BJ (cell line): Measurements from ENCODE around the gene EFCAB12. TPM values are rescaled to one million over a fixed set of nuclear protein-coding genes. Genes with fewer than 3 reads are reported as not detected.

Experiments
- CTCF ChIA-PET: fragments of 350-600 bp; formaldehyde crosslinking; extraction: SDS; loops from one replicate; lab custom pipeline; 2021; ENCODE audit warnings: antibody characterized with exemption, inconsistent platforms; lab: Yijun Ruan, JAX
- POLR2A ChIA-PET: fragments of 300-600 bp; sonication (Branson Sonifier 250); formaldehyde crosslinking; extraction: SDS; loops from one replicate; lab custom pipeline; 2021; ENCODE audit warnings: antibody characterized with exemption; lab: Charles Lee
- DNase-seq: peaks from one replicate; pipeline ENCODE4 v3.0.0-alpha.2; 2011; ENCODE audit warnings: low read depth
- H3K27me3 ChIP-seq: 2 replicates; pipeline ENCODE4 v1.6.0; 2011; ENCODE audit warnings: low read length; ENCODE audit not compliant: control insufficient read depth, insufficient read depth
- H3K36me3 ChIP-seq: 2 replicates; pipeline ENCODE4 v1.5.1; 2011; ENCODE audit warnings: low read length; ENCODE audit not compliant: control insufficient read depth, insufficient read depth
- H3K4me3 ChIP-seq: 2 replicates; pipeline ENCODE4 v1.5.1; 2011; ENCODE audit warnings: low read depth, mild to moderate bottlenecking, control low read depth, low read length
- CTCF ChIP-seq: IDR thresholded peaks from 2 replicates; pipeline ENCODE4 v1.5.1; 2011; ENCODE audit warnings: low read depth, mild to moderate bottlenecking, control low read depth, inconsistent platforms, low read length, moderate library complexity; ENCODE audit not compliant: insufficient read depth
- polyA plus RNA-seq: library from polyadenylated mRNA; depleted of rRNA; stranded (reverse); fragments of >200 nt; gene quantifications from 2 replicates; pipeline ENCODE4 v1.2.3, GENCODE V29; 2011

The EFCAB12 gene
- polyA plus RNA-seq, 1 experiment: 0.02 TPM

GRCh38 chr3:129383292-129383860, 45.1 kb downstream of the EFCAB12 start:
- Histone ChIP-seq H3K36me3 (peaks cover 5% of the 10 kb centered on the region; the same call in 1 of the 2 replicates), H3K4me3 (no peak overlapping the region), H3K27me3 (no peaks in the 10 kb centered on the region)
- no peak for DNase-seq
- peak; percentile 87 for TF ChIP-seq CTCF
- POLR2A ChIA-PET: interaction anchor here (0.6 to 0.7 kb wide), 2 partner anchors 18 to 82 kb away, joined by 3 to 8 read pairs; no protein-coding TSS in a partner anchor
- CTCF ChIA-PET: interaction anchor here (0.5 to 2.5 kb wide), 28 partner anchors 12 to 591 kb away, joined by 3 to 12 read pairs (median 4); partner anchors contain the start of genes COPG1, EFCAB12, IFT122 and MBD4

- Histone ChIP-seq H3K4me3 (no peak overlapping the region), H3K27me3 (no peaks in the 10 kb centered on the region), H3K36me3 (peaks cover 5% of the 10 kb centered on the region; the same call in 1 of the 2 replicates)
- CTCF ChIA-PET: interaction anchor here (0.7 to 2.5 kb wide), 8 partner anchors 11 to 553 kb away, joined by 3 to 12 read pairs (median 4); no protein-coding TSS in a partner anchor
- TF ChIP-seq CTCF: no peak
- POLR2A ChIA-PET: no interaction called here
- no peak for DNase-seq
Measured at GRCh38 chr3:129382366-129382765, 46.1 kb downstream of the EFCAB12 start.

- TF ChIP-seq CTCF: no peak
- H3K36me3 ChIP-seq: no peaks in the 10 kb centered on the region
- no peak for DNase-seq
- POLR2A ChIA-PET: no interaction called here
- no peaks in the 10 kb centered on the region for H3K27me3 ChIP-seq
- no peak overlapping the region for H3K4me3 ChIP-seq
- CTCF ChIA-PET: no interaction called here
Measured at GRCh38 chr3:129379582-129380358, 48.7 kb downstream of the EFCAB12 start.

GRCh38 chr3:129378949-129379348, 49.5 kb downstream of the EFCAB12 start:
- CTCF ChIA-PET: no interaction called here
- H3K36me3 ChIP-seq: no peaks in the 10 kb centered on the region
- POLR2A ChIA-PET: no interaction called here
- H3K27me3 ChIP-seq: no peaks in the 10 kb centered on the region
- no peak overlapping the region for H3K4me3 ChIP-seq
- no peak for TF ChIP-seq CTCF
- DNase-seq: no peak

- no peak for TF ChIP-seq CTCF
- Histone ChIP-seq H3K4me3 (no peak overlapping the region), H3K36me3 (no peaks in the 10 kb centered on the region), H3K27me3 (no peaks in the 10 kb centered on the region)
- DNase-seq: no peak
- ChIA-PET POLR2A (no interaction called here), CTCF (interaction anchor here (1.2 to 1.7 kb wide), 2 partner anchors 17 to 61 kb away, joined by 3 to 4 read pairs; a partner anchor contains a TSS)
Measured at GRCh38 chr3:129377615-129378014, 50.8 kb downstream of the EFCAB12 start.
